Panc1 (cell line): ENCODE results near the gene WFDC8.

Experiments used
- POLR2AphosphoS5 ChIP-seq: IDR thresholded peaks from 2 replicates; pipeline ENCODE4 v1.6.1; 2012; ENCODE audit warnings: mild to moderate bottlenecking, low read depth, low read length, moderate library complexity
- REST ChIP-seq, 2 experiments: IDR thresholded peaks; 2 replicates each; pipeline ENCODE4 v1.6.1; 2011 to 2012; ENCODE audit warnings: low read depth in 2 of 2, control low read depth in 1 of 2, low read length in 1 of 2, mild to moderate bottlenecking in 1 of 2, moderate library complexity in 1 of 2; ENCODE audit not compliant: insufficient read depth in 1 of 2
- SIN3A ChIP-seq: IDR thresholded peaks from 2 replicates; pipeline ENCODE4 v1.6.1; 2012; ENCODE audit warnings: low read depth, mild to moderate bottlenecking, low read length, moderate library complexity, borderline replicate concordance; ENCODE audit not compliant: insufficient read depth
- TCF7L2 ChIP-seq: IDR thresholded peaks from 2 replicates; pipeline ENCODE4 v1.6.1; 2011; ENCODE audit warnings: mild to moderate bottlenecking, low read depth, low read length, inconsistent platforms
- TF ChIP-seq, protein P1 (sequence below): fragments of 450-650 bp; IDR thresholded peaks from 2 replicates; pipeline ENCODE4 v1.5.1; 2017; ENCODE audit warnings: mild to moderate bottlenecking

- TF ChIP-seq, protein P1, sequence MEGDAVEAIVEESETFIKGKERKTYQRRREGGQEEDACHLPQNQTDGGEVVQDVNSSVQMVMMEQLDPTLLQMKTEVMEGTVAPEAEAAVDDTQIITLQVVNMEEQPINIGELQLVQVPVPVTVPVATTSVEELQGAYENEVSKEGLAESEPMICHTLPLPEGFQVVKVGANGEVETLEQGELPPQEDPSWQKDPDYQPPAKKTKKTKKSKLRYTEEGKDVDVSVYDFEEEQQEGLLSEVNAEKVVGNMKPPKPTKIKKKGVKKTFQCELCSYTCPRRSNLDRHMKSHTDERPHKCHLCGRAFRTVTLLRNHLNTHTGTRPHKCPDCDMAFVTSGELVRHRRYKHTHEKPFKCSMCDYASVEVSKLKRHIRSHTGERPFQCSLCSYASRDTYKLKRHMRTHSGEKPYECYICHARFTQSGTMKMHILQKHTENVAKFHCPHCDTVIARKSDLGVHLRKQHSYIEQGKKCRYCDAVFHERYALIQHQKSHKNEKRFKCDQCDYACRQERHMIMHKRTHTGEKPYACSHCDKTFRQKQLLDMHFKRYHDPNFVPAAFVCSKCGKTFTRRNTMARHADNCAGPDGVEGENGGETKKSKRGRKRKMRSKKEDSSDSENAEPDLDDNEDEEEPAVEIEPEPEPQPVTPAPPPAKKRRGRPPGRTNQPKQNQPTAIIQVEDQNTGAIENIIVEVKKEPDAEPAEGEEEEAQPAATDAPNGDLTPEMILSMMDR: no peak
- TF ChIP-seq REST (IDR thresholded peaks at IDR 0.05; ENCODE audit: insufficient read depth in 1 of 2, low read depth in 2 of 2, low read length in 1 of 2) (no peak), POLR2AphosphoS5 (no peak), SIN3A (no peak), TCF7L2 (no peak)
These were observed 4.4 kb upstream of the WFDC8 start for GRCh38 chr20:45583502-45583901.
